ENCODE data around the gene LARGE1.

LARGE1 gene

GRCh38 chr22:33240888-33241475 lies 679.3 kb downstream of the LARGE1 start:
- no peak overlapping the region for H3K4me3 ChIP-seq (ENCODE audit: low read depth, low read length, poor library complexity, severe bottlenecking)
- no peaks in the 10 kb centered on the region for H3K4me1 ChIP-seq (ENCODE audit: insufficient read depth, low read length, severe bottlenecking)
- H3K4me2 ChIP-seq (ENCODE audit: low read length), result no peak overlapping the region
- no peaks in the 10 kb centered on the region for H3K27me3 ChIP-seq (ENCODE audit: insufficient read depth, low read length)
- no peak for TF ChIP-seq CTCF (IDR thresholded peaks at IDR 0.05; ENCODE audit: low read length)
- no peak for TF ChIP-seq EZH2 (IDR thresholded peaks at IDR 0.05; ENCODE audit: borderline replicate concordance, low read length)
- no peak overlapping the region for H2AFZ ChIP-seq (ENCODE audit: low read length)
- no peaks in the 10 kb centered on the region for H3K79me2 ChIP-seq (ENCODE audit: insufficient read depth, low read length)
- H3K9ac ChIP-seq (ENCODE audit: low read length), result no peak overlapping the region
- H4K20me1 ChIP-seq (ENCODE audit: insufficient read depth, low read length), result no peaks in the 10 kb centered on the region
- no peaks in the 10 kb centered on the region for H3K9me2 ChIP-seq (ENCODE audit: low read depth, low read length)
- no peak overlapping the region for H3K27ac ChIP-seq (ENCODE audit: low read depth, low read length, poor library complexity, severe bottlenecking)
- H3F3A ChIP-seq (ENCODE audit: insufficient read depth, low read length), result no peaks in the 10 kb centered on the region
- H3K36me3 ChIP-seq (ENCODE audit: insufficient read depth, low read length), result no peaks in the 10 kb centered on the region
- H3K9me3 ChIP-seq (ENCODE audit: low read length), result no peaks in the 10 kb centered on the region

GRCh38 chr22:33232071-33232470 lies 688.2 kb downstream of the LARGE1 start:
- no peak overlapping the region for H3K4me3 ChIP-seq (ENCODE audit: low read depth, low read length, poor library complexity, severe bottlenecking)
- TF ChIP-seq EZH2 (IDR thresholded peaks at IDR 0.05; ENCODE audit: borderline replicate concordance, low read length) (no peak), CTCF (IDR thresholded peaks at IDR 0.05; ENCODE audit: low read length) (no peak)
- no peaks in the 10 kb centered on the region for H3K4me1 ChIP-seq (ENCODE audit: insufficient read depth, low read length, severe bottlenecking)
- no peaks in the 10 kb centered on the region for H3K9me2 ChIP-seq (ENCODE audit: low read depth, low read length)
- H3K4me2 ChIP-seq (ENCODE audit: low read length), result no peak overlapping the region
- H3K9me3 ChIP-seq (ENCODE audit: low read length), result peaks cover 16% of the 10 kb centered on the region; the same call in 1 of the 2 replicates
- no peaks in the 10 kb centered on the region for H4K20me1 ChIP-seq (ENCODE audit: insufficient read depth, low read length)
- H3K36me3 ChIP-seq (ENCODE audit: insufficient read depth, low read length), result no peaks in the 10 kb centered on the region
- H3K79me2 ChIP-seq (ENCODE audit: insufficient read depth, low read length), result no peaks in the 10 kb centered on the region
- no peak overlapping the region for H2AFZ ChIP-seq (ENCODE audit: low read length)
- H3K9ac ChIP-seq (ENCODE audit: low read length), result no peak overlapping the region
- no peaks in the 10 kb centered on the region for H3F3A ChIP-seq (ENCODE audit: insufficient read depth, low read length)
- no peak overlapping the region for H3K27ac ChIP-seq (ENCODE audit: low read depth, low read length, poor library complexity, severe bottlenecking)
- no peaks in the 10 kb centered on the region for H3K27me3 ChIP-seq (ENCODE audit: insufficient read depth, low read length)

DNA sequence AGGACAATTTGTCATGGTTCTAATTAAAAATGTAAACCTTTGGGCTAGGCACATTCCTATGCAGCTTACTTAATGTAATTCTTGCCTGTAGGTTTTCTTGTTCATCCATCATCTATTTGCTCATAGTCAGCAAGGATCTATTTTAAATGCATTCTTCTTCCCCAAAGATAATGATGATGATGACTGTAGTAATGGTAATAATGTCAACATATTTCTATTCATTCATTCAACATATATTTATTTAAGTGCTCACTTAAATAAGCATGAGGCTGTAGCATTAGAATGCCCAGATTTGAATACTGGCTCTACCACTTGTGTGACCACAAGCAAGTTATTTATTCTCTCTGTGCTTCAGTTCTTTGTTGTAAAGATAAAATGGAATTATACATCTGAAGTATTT lies 692.5 kb downstream of the LARGE1 start:
- no peak overlapping the region for H3K4me2 ChIP-seq (ENCODE audit: low read length)
- no peak overlapping the region for H3K4me3 ChIP-seq (ENCODE audit: low read depth, low read length, poor library complexity, severe bottlenecking)
- TF ChIP-seq EZH2 (IDR thresholded peaks at IDR 0.05; ENCODE audit: borderline replicate concordance, low read length) (no peak), CTCF (IDR thresholded peaks at IDR 0.05; ENCODE audit: low read length) (no peak)
- H3K4me1 ChIP-seq (ENCODE audit: insufficient read depth, low read length, severe bottlenecking), result no peaks in the 10 kb centered on the region
- H3K36me3 ChIP-seq (ENCODE audit: insufficient read depth, low read length), result no peaks in the 10 kb centered on the region
- H3K9me2 ChIP-seq (ENCODE audit: low read depth, low read length), result no peaks in the 10 kb centered on the region
- peaks cover 16% of the 10 kb centered on the region; the same call in 1 of the 2 replicates for H3K9me3 ChIP-seq (ENCODE audit: low read length)
- H2AFZ ChIP-seq (ENCODE audit: low read length), result no peak overlapping the region
- H3K9ac ChIP-seq (ENCODE audit: low read length), result no peak overlapping the region
- H4K20me1 ChIP-seq (ENCODE audit: insufficient read depth, low read length), result no peaks in the 10 kb centered on the region
- H3K27me3 ChIP-seq (ENCODE audit: insufficient read depth, low read length), result no peaks in the 10 kb centered on the region
- H3K79me2 ChIP-seq (ENCODE audit: insufficient read depth, low read length), result no peaks in the 10 kb centered on the region
- H3K27ac ChIP-seq (ENCODE audit: low read depth, low read length, poor library complexity, severe bottlenecking), result no peak overlapping the region
- H3F3A ChIP-seq (ENCODE audit: insufficient read depth, low read length), result no peaks in the 10 kb centered on the region
